Measurements from ENCODE around the gene RPL4. TPM values are rescaled to one million over a fixed set of nuclear protein-coding genes. Genes with fewer than 3 reads are reported as not detected.

RPL4 gene
- total RNA-seq, 1 experiment from 2014 or later: 2,773 TPM

GRCh38 chr15:66486887-66487286 lies 17.8 kb downstream of the RPL4 start:
- no peaks in the 10 kb centered on the region for H3K9me3 ChIP-seq (ENCODE audit: low read length)
- H3K4me3 ChIP-seq (ENCODE audit: low read length): no peak overlapping the region
- no peaks in the 10 kb centered on the region for H3K9me2 ChIP-seq (replicated peaks; ENCODE audit: low read length)
- TF ChIP-seq EZH2phosphoT487 (IDR thresholded peaks at IDR 0.05; ENCODE audit: borderline replicate concordance, low read length): no peak
- TF ChIP-seq CTCF (conservative IDR thresholded peaks at IDR 0.05; ENCODE audit: low read depth, low read length): no peak
- no peak for TF ChIP-seq EZH2 (IDR thresholded peaks at IDR 0.05; ENCODE audit: low read length, unreplicated experiment)
- ChIA-PET POLR2A (ENCODE audit: unreplicated experiment) (no interaction called here), CTCF (no interaction called here)
- ATAC-seq: no peak
- no peak overlapping the region for H3K9ac ChIP-seq (ENCODE audit: low read length)
- BruUV-seq (replicated peaks): no TSS peak
- no peaks in the 10 kb centered on the region for H3F3A ChIP-seq (ENCODE audit: low read length, unreplicated experiment)
- DNase-seq: no peak
- no peaks in the 10 kb centered on the region for H4K20me1 ChIP-seq (ENCODE audit: low read length)
- no peak overlapping the region for H3K4me2 ChIP-seq (ENCODE audit: low read length)
- intact Hi-C loops (cut with micrococcal nuclease): no loop called here
- peaks cover 18% of the 10 kb centered on the region for H3K4me1 ChIP-seq (ENCODE audit: insufficient read depth, low read length)
- H3K27me3 ChIP-seq (ENCODE audit: low read length): no peaks in the 10 kb centered on the region
- H3K79me2 ChIP-seq (ENCODE audit: low read length): 0 out of 2 replicates have a peak, but pooled peaks cover 4% of the 10 kb centered on the region
- H2AFZ ChIP-seq (ENCODE audit: low read length): no peak overlapping the region
- H3K27ac ChIP-seq (ENCODE audit: low read length): no peak overlapping the region
- H3K36me3 ChIP-seq (ENCODE audit: low read depth, low read length): peaks cover 21% of the 10 kb centered on the region

- Histone ChIP-seq H3K9me3 (ENCODE audit: low read length) (no peaks in the 10 kb centered on the region), H3K27me3 (ENCODE audit: low read length) (no peaks in the 10 kb centered on the region), H3K27ac (ENCODE audit: low read length) (no peak overlapping the region), H3K4me3 (ENCODE audit: low read length) (no peak overlapping the region), H3K79me2 (ENCODE audit: low read length) (0 out of 2 replicates have a peak, but pooled peaks cover 4% of the 10 kb centered on the region), H2AFZ (ENCODE audit: low read length) (no peak overlapping the region), H4K20me1 (ENCODE audit: low read length) (no peaks in the 10 kb centered on the region), H3K9me2 (replicated peaks; ENCODE audit: low read length) (no peaks in the 10 kb centered on the region), H3K9ac (ENCODE audit: low read length) (no peak overlapping the region), H3K4me2 (ENCODE audit: low read length) (no peak overlapping the region), H3F3A (ENCODE audit: low read length, unreplicated experiment) (no peaks in the 10 kb centered on the region), H3K4me1 (ENCODE audit: insufficient read depth, low read length) (peaks cover 37% of the 10 kb centered on the region), H3K36me3 (ENCODE audit: low read depth, low read length) (peaks cover 16% of the 10 kb centered on the region)
- ChIA-PET CTCF (no interaction called here), POLR2A (ENCODE audit: unreplicated experiment) (no interaction called here)
- ATAC-seq (no peak), DNase-seq (no peak)
- TF ChIP-seq EZH2phosphoT487 (IDR thresholded peaks at IDR 0.05; ENCODE audit: borderline replicate concordance, low read length) (no peak), EZH2 (IDR thresholded peaks at IDR 0.05; ENCODE audit: low read length, unreplicated experiment) (no peak), CTCF (conservative IDR thresholded peaks at IDR 0.05; ENCODE audit: low read depth, low read length) (no peak)
- intact Hi-C loops (cut with micrococcal nuclease): no loop called here
- no TSS peak for BruUV-seq (replicated peaks)
Measured at GRCh38 chr15:66484539-66485112, 20.0 kb downstream of the RPL4 start.

GRCh38 chr15:66483131-66483566 lies 21.5 kb downstream of the RPL4 start:
- Histone ChIP-seq H3K79me2 (ENCODE audit: low read length) (0 out of 2 replicates have a peak, but pooled peaks cover 4% of the 10 kb centered on the region), H4K20me1 (ENCODE audit: low read length) (no peaks in the 10 kb centered on the region), H3K9ac (ENCODE audit: low read length) (no peak overlapping the region), H3K4me2 (ENCODE audit: low read length) (no peak overlapping the region), H2AFZ (ENCODE audit: low read length) (no peak overlapping the region), H3K4me3 (ENCODE audit: low read length) (no peak overlapping the region), H3K4me1 (ENCODE audit: insufficient read depth, low read length) (peaks cover 37% of the 10 kb centered on the region), H3K27me3 (ENCODE audit: low read length) (no peaks in the 10 kb centered on the region), H3K36me3 (ENCODE audit: low read depth, low read length) (peaks cover 15% of the 10 kb centered on the region), H3K9me2 (replicated peaks; ENCODE audit: low read length) (no peaks in the 10 kb centered on the region), H3K27ac (ENCODE audit: low read length) (peak overlapping the region; percentile 55), H3F3A (ENCODE audit: low read length, unreplicated experiment) (no peaks in the 10 kb centered on the region), H3K9me3 (ENCODE audit: low read length) (no peaks in the 10 kb centered on the region)
- TF ChIP-seq EZH2 (IDR thresholded peaks at IDR 0.05; ENCODE audit: low read length, unreplicated experiment) (no peak), EZH2phosphoT487 (IDR thresholded peaks at IDR 0.05; ENCODE audit: borderline replicate concordance, low read length) (no peak), CTCF (conservative IDR thresholded peaks at IDR 0.05; ENCODE audit: low read depth, low read length) (no peak)
- peak; percentile 82 for DNase-seq
- POLR2A ChIA-PET (ENCODE audit: unreplicated experiment): no interaction called here
- CTCF ChIA-PET: no interaction called here
- no TSS peak for BruUV-seq (replicated peaks)
- ATAC-seq: peak; percentile 63
- intact Hi-C loops (cut with micrococcal nuclease): no loop called here
